GM21723 (cell line): Measurements from ENCODE around the gene FASN.

Experiments used
- ATAC-seq: cut with Tn5 transposase; IDR thresholded peaks from one replicate; pipeline ENCODE4 v1.9.1; 2021; ENCODE audit warnings: mild to moderate bottlenecking, moderate library complexity; ENCODE audit not compliant: unreplicated experiment

Gene FASN

GRCh38 chr17:82118168-82118814, 20.3 kb upstream of the FASN start:
- ATAC-seq, result no peak

DNA sequence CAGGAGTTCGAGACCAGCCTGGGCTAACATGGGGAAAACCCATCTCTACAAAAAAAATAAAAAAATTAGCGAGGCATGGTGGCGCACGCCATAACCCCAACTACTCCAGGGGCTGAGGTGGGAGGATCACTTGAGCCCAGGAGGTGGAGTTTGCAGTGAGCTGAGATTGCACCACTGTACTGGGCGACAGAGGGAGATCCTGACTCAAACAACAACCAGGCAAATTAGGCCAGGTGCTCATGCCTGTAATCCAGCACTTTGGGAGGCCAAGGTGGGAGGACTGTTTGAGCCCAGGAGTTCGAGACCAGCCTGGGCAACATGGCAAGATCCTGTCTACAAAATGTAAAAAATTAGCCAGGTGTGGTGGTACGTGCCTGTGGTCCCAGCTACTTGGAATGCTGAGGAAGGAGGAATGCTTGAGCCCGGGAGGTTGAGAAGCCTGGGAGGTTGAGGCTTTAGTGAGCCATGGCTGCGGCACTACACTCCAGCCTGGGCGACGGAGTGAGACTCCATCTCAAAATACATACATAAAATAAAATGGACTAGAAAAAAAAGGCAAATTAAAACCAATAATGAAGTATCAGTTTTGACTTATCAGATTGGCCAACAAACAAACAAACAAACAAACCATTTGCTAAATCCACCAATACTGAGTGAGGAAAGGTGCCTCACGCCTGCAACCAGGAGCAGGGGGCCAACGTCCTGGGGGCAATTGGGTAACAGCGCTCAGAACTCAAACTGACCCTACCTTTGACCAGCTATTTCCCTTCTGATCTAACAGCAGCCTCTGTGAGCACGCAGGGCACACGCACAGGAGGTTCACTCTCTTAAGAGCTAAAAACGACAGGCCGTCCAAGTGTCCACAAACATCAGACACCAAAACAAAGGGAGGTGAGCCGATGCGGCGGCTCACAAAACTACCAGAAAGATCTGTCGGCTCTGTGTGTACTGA, 19.4 kb upstream of the FASN start:
- no peak for ATAC-seq

GRCh38 chr17:82116246-82116645, 18.2 kb upstream of the FASN start:
- ATAC-seq, result no peak

DNA sequence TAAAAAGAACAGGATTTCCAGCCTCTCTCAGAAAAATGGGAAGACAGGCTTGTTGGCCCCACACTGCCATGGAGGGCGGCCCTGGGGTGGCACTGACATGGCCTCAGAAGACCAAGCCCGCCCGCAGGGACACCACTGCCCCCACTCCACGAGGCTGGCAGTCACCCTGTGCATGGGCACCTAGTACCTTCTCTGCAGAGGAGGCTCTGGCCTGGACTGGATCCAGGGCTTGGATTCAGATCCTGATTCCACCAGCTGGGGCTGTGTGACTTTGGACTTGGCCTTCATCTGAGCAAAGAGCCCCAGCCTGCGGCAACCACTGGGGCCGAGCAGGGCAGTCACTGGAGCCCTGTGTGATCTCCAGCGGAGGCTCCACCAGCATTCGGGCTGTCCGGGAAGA, 16.8 kb upstream of the FASN start:
- ATAC-seq, result no peak

GRCh38 chr17:82114447-82114846, 16.4 kb upstream of the FASN start:
- ATAC-seq, result no peak

- ATAC-seq, result no peak
These were observed 15.9 kb upstream of the FASN start for GRCh38 chr17:82113941-82114340.

GRCh38 chr17:82113422-82113821, 15.4 kb upstream of the FASN start:
- ATAC-seq, result no peak

DNA sequence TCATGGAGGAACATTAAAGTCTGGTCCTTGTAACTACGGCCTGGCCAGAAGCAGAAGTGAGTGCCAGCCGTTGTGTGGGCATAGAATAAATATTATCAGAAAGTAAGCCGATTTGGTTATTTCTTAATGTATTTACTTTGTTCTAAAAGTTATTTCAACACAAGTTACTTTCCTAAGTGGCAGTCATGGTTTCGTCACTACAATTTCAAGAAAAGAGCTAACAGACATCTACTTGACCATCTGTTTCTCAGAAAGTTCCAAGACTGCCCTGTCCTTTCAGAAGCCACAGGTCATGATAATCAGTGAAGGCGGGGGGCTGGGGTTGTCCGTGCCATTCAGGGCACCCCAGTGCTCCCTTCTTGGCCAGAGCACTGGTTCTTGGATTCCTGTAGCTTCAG, 14.9 kb upstream of the FASN start:
- no peak for ATAC-seq

- ATAC-seq, result no peak
These were observed 14.3 kb upstream of the FASN start for GRCh38 chr17:82112181-82112913.

DNA sequence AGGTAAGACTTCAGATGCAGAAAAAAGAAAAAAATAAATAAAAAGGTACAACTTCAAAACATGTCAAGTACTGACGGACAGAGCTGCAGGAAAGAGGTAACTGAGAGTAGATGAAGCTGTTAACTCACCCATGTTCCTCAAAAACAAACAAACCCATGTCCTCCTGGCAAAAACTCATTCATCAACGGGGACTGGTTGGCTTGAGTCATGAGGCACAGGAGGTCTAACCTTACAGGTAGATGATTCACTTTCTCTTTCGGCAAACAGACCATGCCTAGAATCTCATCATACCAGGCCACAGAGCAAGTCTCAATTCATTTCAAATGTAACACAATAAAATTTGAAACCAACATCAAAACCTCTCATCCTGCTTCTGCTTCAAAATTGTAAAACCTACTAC, 12.3 kb upstream of the FASN start:
- ATAC-seq, result no peak

GRCh38 chr17:82108961-82109475, 11.0 kb upstream of the FASN start:
- ATAC-seq, result no peak

- no peak for ATAC-seq
These were observed 10.5 kb upstream of the FASN start for GRCh38 chr17:82108496-82108945.

- ATAC-seq, result no peak
These were observed 10.0 kb upstream of the FASN start for GRCh38 chr17:82108038-82108437.

GRCh38 chr17:82107341-82107860, 9.4 kb upstream of the FASN start:
- no peak for ATAC-seq

GRCh38 chr17:82106688-82107305, 8.8 kb upstream of the FASN start:
- no peak for ATAC-seq

DNA sequence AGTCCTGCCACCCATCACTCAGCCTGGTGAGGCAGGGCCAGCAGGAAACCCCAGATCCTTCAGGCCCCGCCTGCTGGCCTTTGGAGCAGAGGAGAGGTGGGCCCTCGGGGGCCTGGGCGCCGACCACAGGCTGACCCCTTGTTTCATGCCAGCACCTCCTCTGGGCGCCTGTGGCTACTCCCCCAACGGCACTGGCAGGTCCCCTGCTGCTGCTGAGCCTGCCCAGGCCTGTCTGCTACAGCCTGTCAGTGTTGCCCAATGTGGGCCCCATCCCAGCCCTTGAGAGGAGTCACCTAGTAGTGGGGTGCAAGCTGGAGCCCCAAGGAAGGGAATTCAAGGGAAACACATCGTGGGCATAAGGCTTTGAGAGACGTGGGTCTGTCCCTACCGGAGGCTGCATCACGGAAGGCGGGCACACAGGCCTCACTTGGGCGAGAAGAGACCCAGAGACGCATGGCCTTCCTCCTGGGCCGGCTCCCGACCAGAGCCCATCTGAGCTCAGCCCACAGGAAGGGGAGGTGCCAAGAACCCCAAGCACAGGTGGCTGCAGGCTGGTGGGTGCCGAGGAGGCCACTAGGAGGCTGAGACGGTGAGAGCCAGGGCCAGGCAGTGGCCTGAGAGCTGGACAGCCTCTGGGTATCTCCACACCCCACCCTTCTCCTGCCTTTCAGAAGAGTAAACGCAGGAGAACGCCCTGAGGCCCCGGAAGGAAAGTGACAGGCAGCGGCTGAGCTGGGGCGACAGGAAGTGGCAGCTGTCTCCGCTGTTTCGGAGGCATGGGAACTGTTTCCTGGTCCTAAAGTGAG, 8.0 kb upstream of the FASN start:
- peak; percentile 74 for ATAC-seq

DNA sequence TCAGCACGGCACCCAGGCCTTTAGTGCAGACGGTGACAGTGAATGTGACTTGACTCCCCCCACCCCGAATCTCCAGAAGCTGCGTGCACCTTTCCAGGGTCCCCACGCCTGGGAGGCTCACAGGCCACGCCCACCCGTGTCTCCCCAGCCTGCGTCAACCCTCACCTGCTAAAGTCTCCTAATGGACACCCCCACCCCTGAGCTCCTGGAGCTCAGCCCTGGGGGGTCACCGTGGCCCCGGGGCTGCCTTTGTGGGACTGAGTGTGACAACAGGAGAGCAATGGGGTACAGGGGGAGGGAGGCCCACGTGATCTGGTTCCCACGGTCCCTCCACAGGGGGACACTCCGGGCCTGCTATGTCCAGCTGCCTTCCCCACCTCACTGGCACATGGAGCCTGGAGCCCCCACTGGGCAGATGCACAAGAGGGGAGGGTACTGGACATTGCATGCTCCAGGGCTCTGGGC, 7.4 kb upstream of the FASN start:
- ATAC-seq, result no peak

GRCh38 chr17:82104797-82105416, 6.9 kb upstream of the FASN start:
- no peak for ATAC-seq
